Fibroblast of skin of right biceps (primary cell): ENCODE results near the gene EXOC3.
"Not testable (repeated sequence)": the region's sequence is repeated elsewhere in the genome, so short reads cannot be mapped to it uniquely, and the experiment has no call there.

ENCODE experiments used
- DNase-seq: peaks from one replicate; pipeline ENCODE4 v3.0.0-alpha.2; 2013

The EXOC3 gene

GRCh38 chr5:407801-408268 lies 35.1 kb upstream of the EXOC3 start:
- no peak for DNase-seq

DNA sequence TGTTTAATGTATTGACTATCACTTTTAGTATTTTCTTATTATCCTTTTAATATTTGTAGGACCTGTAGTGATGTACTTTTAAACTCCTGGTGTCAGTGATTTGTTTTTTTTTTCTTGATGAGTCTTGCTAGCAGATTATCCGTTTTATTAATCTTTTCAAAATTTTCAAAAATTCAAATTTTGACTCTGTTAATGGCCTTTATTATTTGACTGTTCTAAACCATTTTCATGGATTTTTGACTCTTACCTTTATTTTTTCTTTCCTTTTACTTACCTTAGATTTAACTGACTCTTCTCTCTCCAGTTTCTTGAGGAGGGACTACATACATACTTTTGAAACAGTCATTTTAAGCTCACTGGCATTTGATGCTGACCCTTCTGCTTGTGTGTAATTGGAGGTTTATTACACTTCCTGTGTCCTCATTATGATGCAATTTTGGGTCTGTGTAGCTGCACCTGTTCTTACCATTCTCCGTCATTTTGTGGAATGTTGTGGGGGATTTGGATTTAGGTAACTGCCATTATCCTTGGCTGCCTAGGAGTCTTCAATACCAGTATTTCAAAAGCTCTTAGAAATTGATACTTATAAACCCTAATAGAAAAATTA lies 32.0 kb upstream of the EXOC3 start:
- DNase-seq = no peak

DNA sequence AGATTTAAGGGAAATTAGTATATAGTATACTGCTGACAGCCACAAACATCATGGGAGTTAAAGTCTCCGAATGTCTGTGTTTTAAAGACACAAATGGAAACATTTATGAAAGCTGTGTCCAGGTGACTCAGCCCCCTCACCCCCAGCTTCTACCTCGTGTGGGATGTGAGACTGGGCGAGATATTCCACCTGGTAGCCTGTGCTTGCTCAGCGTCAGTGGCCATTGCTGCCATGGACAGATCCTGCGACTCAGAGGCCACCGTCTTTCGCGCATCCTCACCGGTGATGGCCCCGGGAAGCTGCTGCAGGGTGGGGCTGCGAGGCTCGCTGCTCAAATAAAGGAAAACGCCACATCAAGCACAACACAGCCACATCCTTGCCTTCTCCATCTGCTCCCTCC lies 31.2 kb upstream of the EXOC3 start:
- no peak for DNase-seq

DNA sequence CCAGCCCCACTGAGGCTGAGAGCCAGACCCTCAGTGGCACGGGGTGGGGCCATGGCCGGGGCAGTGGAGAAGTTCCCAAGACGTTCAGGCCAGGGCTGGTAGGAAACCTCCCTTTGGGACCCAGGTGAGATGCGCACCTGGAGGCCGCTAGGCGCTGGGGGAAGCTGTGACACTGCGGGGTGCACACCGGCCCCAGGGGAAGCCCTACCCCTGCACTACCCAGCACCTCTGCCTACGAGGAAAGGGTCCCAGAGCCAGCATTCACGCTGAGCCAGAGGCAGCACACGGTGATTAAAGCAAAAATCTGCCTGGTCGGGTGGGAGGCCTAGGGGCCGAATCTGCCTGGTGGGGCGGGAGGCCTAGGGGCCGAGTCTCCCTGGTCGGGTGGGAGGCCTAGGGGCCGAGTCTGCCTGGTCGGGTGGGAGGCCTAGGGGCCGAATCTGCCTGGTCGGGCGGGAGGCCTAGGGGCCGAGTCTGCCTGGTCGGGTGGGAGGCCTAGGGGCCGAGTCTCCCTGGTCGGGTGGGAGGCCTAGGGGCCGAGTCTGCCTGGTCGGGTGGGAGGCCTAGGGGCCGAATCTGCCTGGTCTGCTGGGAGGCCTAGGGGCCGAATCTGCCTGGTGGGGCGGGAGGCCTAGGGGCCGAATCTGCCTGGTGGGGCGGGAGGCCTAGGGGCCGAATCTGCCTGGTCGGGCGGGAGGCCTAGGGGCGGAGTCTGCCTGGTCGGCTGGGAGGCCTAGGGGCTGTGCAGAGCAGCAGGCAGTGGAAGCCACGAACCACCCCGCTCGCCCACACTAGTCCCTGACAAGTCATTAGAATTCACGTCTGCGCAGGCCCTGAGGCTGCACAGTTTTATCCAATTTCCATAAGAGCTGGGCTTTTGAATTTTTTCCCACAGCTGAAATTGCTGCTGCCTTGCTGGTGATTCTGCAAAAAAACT lies 27.7 kb upstream of the EXOC3 start:
- DNase-seq = not testable (repeated sequence)

GRCh38 chr5:415928-416635 lies 26.9 kb upstream of the EXOC3 start:
- no peak for DNase-seq

DNA sequence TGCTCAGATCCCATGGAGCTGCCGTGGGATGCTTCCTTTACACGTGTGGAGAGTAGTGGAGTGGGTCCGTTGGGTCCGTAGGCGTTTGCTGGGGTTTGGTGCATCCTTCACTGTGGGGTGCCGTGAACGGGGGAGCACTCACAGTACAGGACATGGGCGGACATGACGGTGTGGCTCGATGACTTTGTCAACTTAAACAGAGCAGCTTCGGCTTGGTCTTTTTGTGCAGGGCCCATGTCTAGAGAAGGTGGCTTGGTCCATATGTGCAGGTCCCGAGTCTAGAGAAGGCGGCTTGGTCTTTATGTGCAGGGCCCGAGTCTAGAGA lies 26.4 kb upstream of the EXOC3 start:
- no peak for DNase-seq

DNA sequence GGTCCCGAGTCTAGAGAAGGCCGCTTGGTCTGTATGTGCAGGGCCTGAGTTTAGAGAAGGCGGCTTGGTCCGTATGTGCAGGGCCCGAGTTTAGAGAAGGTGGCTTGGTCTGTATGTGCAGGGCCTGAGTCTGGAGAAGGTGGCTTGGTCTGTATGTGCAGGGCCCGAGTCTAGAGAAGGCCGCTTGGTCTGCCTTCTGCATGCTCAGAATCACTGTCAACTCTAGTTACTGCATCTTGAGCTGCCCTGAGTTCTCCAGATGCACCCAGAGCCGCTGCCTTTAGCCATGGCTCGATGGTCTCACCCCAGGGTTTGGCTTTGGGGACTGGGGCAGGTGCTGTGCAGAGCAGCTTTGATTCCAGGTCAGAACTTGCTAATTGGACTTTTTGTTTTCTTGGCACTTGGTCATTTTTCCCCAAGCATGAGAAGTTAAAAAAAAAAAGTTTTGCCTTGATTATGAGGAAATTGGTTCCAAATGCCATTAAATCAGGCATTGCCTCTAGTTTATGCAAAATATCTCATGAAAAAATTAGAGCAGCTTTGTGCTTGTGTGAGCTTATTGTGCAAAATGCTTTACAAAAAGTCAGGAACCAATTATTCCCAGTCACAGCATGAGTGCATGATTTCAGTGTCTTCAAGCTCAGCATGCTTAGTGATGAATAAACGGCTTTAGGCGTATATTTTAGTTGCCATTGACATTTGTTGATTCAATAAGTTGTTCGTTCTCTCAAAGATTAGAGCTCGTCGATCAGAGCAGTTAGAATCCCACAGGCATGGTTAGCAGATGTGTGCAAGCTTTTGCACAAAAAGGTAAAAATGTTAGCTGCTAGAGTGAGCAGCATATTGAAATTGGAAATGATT lies 25.4 kb upstream of the EXOC3 start:
- DNase-seq = peak; percentile 17

GRCh38 chr5:418162-419121 lies 24.5 kb upstream of the EXOC3 start:
- no peak for DNase-seq

DNA sequence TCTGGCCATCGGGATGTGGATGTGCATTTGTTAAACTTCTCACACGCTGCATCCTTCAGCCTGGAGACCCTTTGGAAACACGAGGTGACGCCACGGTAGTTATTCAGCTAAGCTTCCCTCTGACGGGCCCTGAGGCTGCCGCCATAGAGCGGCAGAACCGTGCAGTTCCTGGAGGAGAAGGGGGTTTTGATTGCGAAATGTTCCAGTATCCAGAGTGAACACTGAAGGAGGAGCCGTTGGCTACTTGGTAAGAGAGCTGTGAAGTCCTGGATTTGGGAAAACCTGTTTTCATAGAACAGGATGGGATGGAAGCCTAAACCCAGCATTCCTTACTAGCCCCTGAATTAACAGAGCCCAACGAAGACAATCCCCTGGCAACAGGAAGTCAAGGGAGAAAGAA lies 23.0 kb upstream of the EXOC3 start:
- DNase-seq = no peak

DNA sequence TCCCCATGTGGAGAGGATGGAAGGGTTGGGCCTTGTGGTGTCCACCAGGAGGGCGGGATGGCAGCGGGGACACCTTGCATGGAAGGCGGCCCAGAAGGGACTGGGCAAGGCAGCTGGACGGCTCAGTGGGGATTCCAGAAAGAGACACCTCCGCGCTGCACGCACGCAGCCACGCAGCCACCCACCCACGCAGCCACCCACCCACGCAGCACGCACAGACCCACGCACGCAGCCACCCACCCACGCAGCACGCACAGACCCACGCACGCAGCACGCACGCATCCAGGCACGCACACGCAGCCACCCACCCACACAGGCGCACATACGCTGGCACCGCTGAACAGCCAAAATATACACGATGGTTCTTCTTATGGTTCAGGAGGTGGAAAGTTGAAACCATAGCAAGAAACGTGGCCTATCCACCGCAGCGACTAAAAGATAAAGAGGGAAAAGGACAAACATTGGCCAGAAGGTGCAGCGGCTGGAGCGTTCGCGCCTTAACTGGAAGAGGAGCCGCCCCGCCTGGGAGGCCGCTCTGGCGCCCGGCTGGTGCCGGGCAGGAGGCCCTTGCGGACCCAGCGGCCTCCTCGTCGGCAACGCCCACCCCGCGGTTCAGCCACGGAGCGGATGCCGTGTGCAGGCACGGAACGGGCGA lies 22.2 kb upstream of the EXOC3 start:
- DNase-seq = no peak

DNA sequence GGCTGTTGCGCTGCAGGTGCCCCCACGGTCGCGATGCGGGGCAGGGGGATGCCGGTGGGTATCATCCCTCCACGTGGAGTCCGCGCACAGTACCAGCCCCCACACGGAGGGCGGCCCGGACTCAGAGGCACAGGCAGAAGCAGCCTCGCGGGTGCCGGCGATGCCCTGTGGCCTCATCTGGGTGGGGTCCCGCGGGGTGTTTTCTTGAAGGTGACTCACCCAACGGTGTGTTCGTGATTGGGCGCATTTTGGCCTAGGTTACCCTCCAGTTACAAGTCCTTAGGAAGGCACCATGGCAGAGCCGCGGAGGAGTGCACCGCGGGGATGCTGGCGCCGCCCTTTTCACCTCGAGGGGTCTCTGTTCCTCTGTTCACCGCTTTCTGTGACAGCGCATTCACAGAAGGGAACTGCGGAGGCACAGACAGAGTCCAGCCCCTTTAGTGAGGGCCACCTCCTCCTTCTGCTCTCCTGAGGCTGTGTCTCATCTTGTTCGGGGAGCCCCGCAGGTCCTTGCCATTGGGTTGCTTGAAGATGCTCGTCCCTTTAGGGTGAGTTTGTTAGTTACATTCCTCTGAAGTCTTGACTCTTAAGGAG lies 21.6 kb upstream of the EXOC3 start:
- no peak for DNase-seq

DNA sequence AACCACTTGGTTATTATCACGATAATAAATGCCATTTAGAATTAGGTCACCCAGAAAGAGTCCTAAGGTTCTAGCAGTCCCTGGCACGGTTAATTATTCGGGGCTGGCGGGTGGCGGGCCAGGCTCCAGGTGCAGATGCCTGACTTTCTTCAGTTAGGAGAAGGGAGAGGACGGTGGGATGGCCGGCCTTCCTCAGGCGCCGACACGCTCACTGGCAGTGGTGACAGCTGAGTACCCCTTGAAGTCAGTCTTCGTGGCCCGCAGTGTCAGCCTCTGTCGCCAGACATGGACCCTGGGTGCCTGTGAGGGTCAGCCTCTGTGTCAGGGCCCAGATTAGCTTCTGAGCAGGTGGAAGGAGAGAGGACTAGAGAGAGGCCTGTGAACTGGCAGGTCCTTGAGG lies 21.1 kb upstream of the EXOC3 start:
- DNase-seq = no peak

DNA sequence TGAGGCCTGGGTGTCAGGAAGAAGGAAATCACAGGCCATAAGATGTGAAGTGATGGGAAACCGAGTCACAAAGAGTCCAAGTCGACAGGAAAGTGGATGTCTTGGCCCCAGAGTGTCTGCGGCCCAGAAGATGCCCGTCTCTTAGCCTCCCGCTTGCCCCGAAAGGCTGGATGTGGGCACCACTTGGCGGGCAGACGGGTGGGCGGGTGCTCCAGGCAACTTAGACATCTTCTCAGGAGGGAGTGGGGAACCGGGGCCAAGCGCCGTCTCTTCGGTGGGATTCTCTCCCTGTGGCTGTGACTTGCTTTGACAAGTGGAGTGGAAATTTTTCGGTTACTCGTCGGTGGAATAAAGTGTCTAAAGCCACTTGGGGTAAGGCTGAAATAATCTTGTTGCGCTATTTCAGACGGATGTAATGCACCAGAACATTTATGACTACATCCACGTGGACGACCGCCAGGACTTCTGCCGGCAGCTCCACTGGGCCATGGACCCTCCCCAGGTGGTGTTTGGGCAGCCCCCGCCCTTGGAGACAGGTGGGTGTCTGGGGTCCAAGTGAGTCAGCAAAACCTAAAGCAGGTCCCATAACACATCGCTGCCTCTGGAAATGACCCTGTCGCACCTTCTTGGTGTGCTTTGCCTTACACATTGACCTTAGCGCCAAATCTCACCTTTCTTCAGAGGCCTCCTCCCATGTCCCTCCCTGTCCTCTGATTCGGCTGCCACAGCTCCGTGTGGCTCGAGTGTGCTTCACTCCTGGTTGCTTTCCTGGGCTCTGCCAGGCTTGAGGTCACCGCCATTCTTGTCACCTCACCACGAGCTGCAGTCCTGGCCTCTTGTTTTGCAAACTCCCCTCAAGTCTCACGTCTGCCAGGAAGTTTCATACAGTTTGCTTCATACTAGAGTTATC lies 20.4 kb upstream of the EXOC3 start:
- DNase-seq = no peak

DNA sequence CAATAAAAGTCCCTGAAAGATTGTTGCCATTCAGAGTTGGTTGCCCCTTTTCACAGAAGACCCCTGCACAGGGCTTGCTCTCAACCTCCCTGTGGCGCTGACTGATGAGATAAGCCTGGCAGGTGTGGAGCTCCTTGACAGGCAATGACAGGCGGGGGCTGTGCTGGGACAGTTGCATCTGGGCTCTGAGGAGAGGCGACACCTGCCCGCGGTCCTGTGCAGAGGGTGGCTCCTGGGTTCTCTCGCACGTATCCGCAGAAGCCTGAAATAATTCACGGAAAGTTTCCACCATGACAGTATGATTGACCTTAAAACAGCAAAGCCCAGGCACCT lies 19.8 kb upstream of the EXOC3 start:
- no peak for DNase-seq

- DNase-seq = no peak
Measured at GRCh38 chr5:423626-424261, 19.2 kb upstream of the EXOC3 start.

DNA sequence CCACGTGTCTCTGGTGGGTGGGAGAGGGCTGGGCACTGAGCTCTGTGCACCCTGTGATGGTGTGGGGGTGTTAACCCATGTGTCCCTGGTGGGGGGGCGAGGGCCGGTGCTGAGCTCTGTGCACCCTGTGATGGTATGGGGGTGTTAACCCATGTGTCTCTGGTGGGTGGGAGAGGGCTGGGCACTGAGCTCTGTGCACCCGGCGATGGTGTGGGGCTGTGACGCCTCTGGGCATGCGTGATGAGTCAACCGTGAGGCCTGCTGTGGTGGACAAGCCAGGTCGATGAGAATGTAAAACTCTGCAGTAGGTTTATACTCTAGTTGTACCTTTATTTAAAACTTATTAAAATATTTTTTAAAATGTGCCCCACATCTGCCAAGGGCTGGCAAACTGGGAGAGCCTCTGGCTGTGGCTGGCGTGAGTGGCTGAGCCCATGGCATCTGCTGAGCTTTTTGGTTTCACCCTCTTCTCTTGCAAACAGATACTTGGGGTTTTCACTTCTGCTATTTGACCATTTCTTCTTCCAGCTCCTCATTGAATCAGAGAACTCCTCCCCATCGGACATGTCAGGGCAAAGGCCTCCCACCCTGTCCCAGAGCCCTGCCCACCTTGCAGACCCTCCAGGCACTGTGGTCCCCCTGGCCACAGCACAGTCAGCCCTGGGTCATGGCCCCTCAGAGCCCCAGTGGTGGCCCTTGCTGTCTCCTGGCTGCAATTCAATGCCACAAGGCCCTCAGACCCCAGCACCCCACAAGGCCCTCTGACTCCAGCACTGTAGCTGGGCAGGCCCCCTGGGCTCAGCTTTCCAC lies 18.5 kb upstream of the EXOC3 start:
- DNase-seq = no peak

DNA sequence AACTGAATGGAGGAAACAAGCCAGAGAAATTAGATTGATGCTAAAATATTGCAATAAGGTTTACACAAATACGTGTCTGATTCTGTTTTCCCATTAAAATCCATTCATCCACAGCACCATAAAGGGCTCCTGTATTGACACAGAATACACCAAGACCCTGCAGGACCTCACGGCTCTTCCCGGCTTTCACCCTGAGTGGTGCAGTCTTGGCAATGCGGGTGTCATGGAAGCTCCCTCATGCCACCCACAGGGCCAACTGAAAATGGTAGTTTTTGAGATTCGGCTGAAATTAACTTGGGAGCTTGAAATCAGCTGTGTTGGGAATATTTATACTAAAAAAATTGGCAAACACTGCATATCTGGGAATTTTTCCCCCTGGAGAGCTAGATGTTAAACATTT lies 17.3 kb upstream of the EXOC3 start:
- DNase-seq = peak; percentile 25

- no peak for DNase-seq
Measured at GRCh38 chr5:426392-426976, 16.5 kb upstream of the EXOC3 start.
